ACC112 (cell line): Measurements from ENCODE around the gene ATP4B.

Source experiments
- H2AFZ ChIP-seq: fragments of 200-600 bp; sonication (generic); one replicate; pipeline ENCODE4 v1.6.0; 2017; ENCODE audit warnings: antibody characterized with exemption, low read length; ENCODE audit not compliant: unreplicated experiment
- H3K27ac ChIP-seq: fragments of 200-600 bp; sonication (generic); 2 replicates; pipeline ENCODE4 v1.5.1; 2014; ENCODE audit warnings: low read depth, mild to moderate bottlenecking, antibody characterized with exemption, low read length, moderate library complexity
- H3K27me3 ChIP-seq: fragments of 200-600 bp; sonication (generic); 2 replicates; pipeline ENCODE4 v1.6.1; 2014; ENCODE audit warnings: mild to moderate bottlenecking, antibody characterized with exemption, low read length, moderate library complexity, mixed read lengths; ENCODE audit not compliant: insufficient read depth
- H3K36me3 ChIP-seq: fragments of 200-600 bp; sonication (generic); 2 replicates; pipeline ENCODE4 v1.6.1; 2016; ENCODE audit warnings: mild to moderate bottlenecking, antibody characterized with exemption, low read length, moderate library complexity, mixed read lengths; ENCODE audit not compliant: insufficient read depth
- H3K4me1 ChIP-seq: fragments of 200-600 bp; sonication (generic); one replicate; pipeline ENCODE4 v1.6.1; 2016; ENCODE audit warnings: low read length, mixed read lengths; ENCODE audit not compliant: insufficient read depth, unreplicated experiment, control insufficient read depth
- H3K4me3 ChIP-seq: fragments of 200-600 bp; sonication (generic); 2 replicates; pipeline ENCODE4 v1.5.1; 2014; ENCODE audit warnings: mild to moderate bottlenecking, low read depth, low read length
- H3K79me2 ChIP-seq: fragments of 200-600 bp; sonication (generic); one replicate; pipeline ENCODE4 v1.6.0; 2016; ENCODE audit warnings: low read length; ENCODE audit not compliant: control insufficient read depth, unreplicated experiment, insufficient read depth

ATP4B gene

DNA sequence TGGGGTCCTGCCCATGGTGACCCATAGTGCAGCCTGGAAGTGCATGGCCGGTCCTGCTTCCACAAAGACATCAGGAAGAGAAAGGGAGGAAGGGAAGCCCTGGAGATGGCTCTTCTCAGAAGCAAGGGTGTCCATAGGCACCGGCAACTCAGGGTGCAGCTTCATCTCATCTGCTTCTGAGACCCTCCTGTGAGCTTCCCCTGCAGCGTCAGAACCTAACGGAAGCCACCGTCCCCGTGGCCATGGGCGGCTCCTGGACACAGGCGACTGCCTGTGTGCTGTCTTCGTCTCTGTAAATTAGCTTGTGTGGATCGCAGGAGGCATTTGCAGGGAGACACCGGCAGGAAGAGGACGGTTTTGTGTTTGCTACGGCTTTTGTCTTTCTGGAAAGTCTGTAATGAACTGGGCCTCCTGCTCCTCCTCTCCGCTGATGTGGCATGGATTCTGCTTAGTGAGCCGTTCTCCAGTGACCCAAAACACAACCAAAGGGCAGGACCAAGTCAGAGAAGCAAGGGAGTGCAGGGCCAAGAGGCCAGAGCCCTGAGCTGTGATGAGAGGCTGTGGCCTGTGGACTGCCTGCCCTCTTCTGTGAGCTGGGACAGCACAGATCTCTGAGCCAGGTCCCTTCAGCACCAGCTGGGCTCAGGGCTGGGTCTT, 2.5 kb downstream of the ATP4B start:
- Histone ChIP-seq H3K79me2 (no peaks in the 10 kb centered on the region), H2AFZ (no peak overlapping the region), H3K4me3 (no peak overlapping the region), H3K36me3 (no peaks in the 10 kb centered on the region), H3K27ac (no peak overlapping the region), H3K27me3 (no peaks in the 10 kb centered on the region), H3K4me1 (no peaks in the 10 kb centered on the region)

DNA sequence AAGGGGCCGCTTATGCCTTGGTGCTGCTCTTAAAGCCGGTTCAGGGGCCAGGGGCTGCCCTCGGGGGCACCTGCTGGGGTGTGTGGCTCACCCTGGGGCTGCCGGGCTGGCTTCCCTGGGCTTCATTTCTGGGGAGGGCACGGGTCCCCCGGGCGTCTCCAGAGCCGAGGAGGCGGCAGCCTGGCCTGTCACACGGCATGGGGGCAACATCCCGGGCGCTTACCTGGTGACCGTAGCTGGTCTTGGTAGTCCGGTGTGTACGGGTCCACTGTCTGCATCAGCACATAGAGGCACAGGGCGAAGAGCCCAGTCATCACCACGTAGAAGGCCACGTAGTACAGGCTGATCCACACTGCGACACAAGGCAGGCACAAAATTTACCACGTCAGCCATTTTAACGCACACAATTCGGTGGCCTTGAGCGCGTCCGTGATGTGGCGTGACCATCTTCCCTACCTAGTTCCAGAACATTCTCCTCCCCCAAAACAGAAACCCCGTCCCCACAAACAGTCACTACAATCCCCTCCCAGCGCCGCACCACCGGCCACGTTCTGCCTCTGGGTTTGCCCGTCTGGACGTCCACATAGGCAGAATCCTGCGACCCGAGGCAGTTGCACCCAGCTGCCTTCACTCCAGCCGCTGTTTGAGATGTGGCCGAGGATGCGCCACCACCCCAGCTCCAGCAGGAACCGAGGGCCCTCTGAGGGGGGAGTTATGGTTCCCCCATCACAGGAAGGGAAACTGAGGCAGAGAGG, 3.2 kb downstream of the ATP4B start:
- no peak overlapping the region for H2AFZ ChIP-seq
- H3K27me3 ChIP-seq = no peaks in the 10 kb centered on the region
- H3K36me3 ChIP-seq = no peaks in the 10 kb centered on the region
- H3K79me2 ChIP-seq = no peaks in the 10 kb centered on the region
- H3K4me1 ChIP-seq = no peaks in the 10 kb centered on the region
- H3K27ac ChIP-seq = no peak overlapping the region
- no peak overlapping the region for H3K4me3 ChIP-seq

DNA sequence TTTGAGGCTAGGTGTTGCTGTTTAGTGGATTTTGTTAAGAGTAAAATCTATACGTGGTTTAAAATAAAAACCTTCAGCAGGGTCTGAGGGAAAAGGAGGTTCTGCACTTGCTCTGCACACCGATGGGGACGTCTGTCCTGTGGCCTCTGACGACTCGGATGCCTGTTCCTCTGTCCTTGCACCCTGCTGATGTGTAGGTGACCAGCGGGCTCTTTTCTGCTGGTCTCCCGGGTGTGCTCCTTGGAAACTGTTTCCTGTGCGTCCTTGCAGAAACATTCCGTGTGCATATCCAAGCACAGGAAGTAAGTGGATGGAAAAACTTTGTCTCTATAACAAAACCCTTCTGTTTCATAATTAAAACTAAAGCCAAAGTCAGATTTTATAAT, 3.8 kb downstream of the ATP4B start:
- H2AFZ ChIP-seq = no peak overlapping the region
- H3K4me1 ChIP-seq = no peaks in the 10 kb centered on the region
- no peak overlapping the region for H3K27ac ChIP-seq
- no peaks in the 10 kb centered on the region for H3K27me3 ChIP-seq
- no peak overlapping the region for H3K4me3 ChIP-seq
- no peaks in the 10 kb centered on the region for H3K36me3 ChIP-seq
- H3K79me2 ChIP-seq = no peaks in the 10 kb centered on the region

DNA sequence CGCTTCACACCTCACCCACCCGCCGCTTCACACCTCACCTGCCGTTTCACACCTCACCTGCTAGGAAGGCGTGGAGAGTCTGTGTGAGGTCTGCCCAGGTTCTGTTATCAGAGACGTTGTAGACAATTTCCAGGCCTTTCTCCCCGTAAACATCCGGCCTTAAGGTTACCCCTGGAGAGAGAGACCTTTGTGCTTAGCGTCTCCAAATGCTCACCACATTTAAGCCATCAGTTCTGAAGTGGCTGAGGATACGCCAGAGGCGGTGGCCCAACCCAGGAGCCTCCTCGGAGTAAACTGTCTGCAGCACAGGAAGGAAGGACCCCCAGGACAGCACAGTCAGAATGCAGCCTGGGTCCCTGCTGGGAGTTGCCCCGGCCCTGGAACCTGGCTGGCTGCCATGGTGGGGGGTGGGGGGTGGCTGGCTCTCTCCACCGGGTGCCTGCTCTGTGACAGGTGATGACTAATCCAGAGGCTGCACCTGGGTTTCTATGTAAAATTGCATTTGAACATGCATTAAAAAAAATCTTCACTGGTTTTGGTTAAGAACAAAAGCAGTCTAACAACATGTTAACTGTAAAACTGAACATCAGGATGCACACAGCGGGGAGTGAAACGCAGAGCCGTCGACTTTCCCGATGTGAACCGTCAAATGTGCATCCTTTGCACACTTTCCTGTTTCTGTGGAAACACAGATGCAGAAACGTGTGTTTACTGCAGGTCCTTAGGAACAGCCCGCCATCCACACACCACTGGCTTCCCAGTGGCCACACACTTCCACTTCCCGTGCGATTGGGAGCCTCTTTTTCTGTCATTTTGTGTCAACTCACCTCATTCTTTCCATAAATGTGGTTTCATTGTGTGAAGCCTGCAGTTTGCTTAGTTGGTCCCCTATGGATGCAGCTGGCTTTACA, 4.5 kb downstream of the ATP4B start:
- Histone ChIP-seq H2AFZ (no peak overlapping the region), H3K4me3 (no peak overlapping the region), H3K27ac (no peak overlapping the region), H3K79me2 (no peaks in the 10 kb centered on the region), H3K36me3 (no peaks in the 10 kb centered on the region), H3K27me3 (no peaks in the 10 kb centered on the region), H3K4me1 (no peaks in the 10 kb centered on the region)

DNA sequence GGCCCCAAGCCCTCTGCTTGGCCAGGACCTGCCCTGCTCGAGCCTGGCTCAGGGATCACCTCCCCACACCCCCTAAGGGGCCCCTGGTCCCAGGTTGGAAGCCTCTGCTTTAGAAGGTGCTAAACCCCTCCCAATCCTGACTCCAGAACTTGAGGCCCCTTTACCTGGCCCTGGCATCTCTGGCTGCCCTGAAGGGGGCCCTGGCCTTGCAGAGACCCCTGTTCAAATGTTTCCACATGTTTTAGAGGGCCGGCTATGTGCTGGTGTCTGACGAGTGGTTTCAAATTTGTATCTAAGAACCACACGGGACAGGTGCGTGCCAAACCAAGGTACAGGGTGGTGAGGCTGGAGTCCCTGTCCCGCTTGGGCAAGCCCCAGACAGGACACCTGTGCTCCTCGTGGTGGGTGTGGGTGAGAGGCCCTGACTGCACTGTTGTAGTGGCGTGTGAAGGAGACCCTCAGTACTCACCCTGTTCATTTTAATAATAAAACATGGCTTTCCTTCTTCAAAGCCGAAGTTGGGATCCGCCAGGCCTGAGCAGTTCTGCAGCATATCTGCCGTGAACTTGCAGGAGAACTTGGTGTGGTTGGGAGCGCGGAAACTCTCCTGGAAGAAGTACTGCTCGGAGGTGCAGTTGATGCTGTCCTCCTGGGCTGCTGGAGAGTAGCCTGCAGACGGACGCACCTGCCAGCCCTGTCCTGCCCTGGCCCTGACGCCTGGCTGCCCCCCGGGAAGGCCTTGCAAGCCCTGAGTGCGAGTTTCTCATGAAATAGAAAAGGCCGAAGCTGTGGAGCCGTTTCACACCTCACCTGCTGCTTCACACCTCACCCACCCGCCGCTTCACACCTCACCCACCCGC, 5.4 kb downstream of the ATP4B start:
- Histone ChIP-seq H2AFZ (no peak overlapping the region), H3K79me2 (no peaks in the 10 kb centered on the region), H3K4me3 (no peak overlapping the region), H3K36me3 (no peaks in the 10 kb centered on the region), H3K27me3 (no peaks in the 10 kb centered on the region), H3K27ac (no peak overlapping the region), H3K4me1 (peaks cover 4% of the 10 kb centered on the region)

DNA sequence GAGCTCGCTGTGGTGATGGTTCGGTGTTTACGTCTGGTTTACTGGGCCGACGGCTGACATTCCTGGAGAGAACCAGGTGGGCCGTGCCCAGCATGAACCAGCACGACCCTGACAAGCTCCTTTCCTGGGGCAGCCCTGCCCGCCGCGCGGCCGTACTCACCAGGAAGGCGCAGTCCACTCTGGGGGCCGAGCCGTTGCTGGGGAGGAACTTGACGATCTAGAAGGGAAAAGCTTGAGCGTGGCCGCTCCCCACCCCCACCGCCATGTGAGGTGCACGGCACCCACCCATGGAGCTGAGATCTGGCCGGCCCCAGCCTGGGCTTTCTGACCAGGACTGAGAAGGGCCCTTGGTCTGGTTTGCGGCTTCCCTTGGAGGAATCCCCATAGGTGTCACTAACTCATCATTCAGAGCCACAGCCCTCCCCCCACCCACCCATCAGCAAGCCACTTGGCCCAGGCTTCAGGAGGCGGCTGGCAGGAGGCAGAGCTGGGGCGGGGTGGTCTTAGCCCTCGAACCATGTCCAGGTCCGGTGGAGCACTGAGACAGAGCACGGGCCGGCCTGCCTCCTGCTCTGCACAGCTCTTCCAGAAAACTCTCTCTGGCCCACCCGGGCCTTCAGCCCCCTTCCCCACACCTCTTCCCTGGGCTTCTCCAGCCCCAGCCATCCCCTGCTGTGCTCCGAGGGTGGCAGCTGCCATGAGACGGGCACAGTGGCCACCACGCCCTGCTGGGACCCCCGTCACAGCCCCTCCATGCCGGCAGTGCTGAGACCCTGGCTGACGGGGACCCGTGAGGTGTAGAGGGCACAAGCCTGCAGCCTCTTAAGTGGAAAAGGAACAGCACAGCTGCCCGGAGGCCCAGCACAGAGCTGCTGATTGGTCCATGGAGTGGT, 6.2 kb downstream of the ATP4B start:
- Histone ChIP-seq H3K27me3 (no peaks in the 10 kb centered on the region), H3K27ac (no peak overlapping the region), H3K4me1 (peaks cover 10% of the 10 kb centered on the region)

DNA sequence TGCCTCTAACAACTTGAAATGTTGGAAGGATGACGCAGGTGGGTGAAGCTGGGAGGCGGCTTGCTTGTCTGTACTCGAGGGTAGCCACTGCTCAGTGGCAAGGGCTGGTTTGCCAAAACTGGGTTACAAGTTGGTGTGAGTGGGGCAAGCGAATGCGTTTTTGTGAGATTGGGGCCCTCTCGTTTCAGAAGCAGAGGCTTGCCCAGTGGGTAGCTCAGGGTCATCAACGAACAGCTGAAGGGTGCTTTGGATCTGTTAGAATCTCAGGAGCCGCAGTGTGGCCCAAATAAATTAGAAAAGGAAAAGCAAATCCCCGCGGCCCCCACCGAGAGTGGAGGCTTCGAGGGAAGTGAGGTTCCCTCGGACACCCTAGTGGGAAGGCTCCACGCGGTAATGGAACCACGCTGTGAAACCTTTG, 7.3 kb downstream of the ATP4B start:
- Histone ChIP-seq H3K4me1 (peaks cover 12% of the 10 kb centered on the region), H3K79me2 (no peaks in the 10 kb centered on the region), H3K36me3 (no peaks in the 10 kb centered on the region), H3K4me3 (no peak overlapping the region), H3K27ac (no peak overlapping the region), H2AFZ (no peak overlapping the region), H3K27me3 (no peaks in the 10 kb centered on the region)

More for the DNA sequence above, 6.2 kb downstream of the ATP4B start:
- no peak overlapping the region for H3K4me3 ChIP-seq
- H3K36me3 ChIP-seq = no peaks in the 10 kb centered on the region
- no peak overlapping the region for H2AFZ ChIP-seq
- no peaks in the 10 kb centered on the region for H3K79me2 ChIP-seq

DNA sequence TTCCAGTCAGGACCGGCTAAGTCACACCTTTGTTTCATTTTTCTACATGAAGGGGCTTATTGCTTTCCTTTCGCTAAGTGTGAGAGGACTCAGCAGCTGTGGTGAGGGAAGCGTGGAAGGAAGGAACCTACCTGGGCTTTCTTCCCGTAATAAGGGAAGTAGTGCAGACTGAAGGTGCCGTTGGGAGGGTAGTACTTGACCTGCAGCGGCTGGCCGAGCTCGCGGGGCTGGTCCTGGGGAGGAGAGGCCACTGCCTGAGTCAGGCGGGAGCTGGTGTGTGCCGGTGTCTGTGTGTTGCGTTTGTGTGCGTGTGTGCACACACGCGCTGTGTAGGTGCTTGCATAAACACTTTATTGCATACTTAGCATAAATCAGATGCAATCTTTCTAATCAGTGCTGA, 7.7 kb downstream of the ATP4B start:
- no peak overlapping the region for H2AFZ ChIP-seq
- no peak overlapping the region for H3K4me3 ChIP-seq
- H3K79me2 ChIP-seq = no peaks in the 10 kb centered on the region
- H3K27ac ChIP-seq = no peak overlapping the region
- H3K27me3 ChIP-seq = no peaks in the 10 kb centered on the region
- peaks cover 12% of the 10 kb centered on the region for H3K4me1 ChIP-seq
- H3K36me3 ChIP-seq = no peaks in the 10 kb centered on the region

DNA sequence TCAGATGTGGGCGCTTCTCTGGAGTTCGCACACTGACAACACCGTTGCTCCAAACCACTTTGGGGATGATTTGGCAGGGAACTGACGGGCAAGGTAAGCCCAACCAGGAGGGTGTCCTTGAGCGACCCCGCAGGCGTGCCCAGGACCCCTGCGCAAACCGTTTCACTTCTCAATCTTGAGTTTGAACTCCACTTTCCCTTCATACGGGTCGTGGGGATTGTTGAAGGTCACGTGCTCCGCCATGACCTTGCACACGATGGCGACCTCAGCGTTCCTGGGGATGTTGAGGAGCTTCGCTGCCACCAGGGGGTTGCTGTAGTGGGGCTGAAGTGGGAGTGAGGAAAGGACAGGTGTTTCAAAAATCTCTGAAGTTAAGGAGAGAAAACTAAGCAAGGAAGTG, 8.8 kb downstream of the ATP4B start:
- Histone ChIP-seq H3K4me1 (peaks cover 12% of the 10 kb centered on the region), H3K79me2 (no peaks in the 10 kb centered on the region), H2AFZ (no peak overlapping the region), H3K36me3 (no peaks in the 10 kb centered on the region), H3K4me3 (no peak overlapping the region), H3K27me3 (no peaks in the 10 kb centered on the region), H3K27ac (no peak overlapping the region)
